Hepatocyte (in vitro differentiated cells): ENCODE measurements around the gene COL4A2. TPM values are rescaled to one million over a fixed set of nuclear protein-coding genes. Genes with fewer than 3 reads are reported as not detected.

ENCODE experiments used
- DNase-seq: peaks from one replicate; pipeline ENCODE4 v3.0.0-alpha.2; 2016; ENCODE audit warnings: low spot score
- H2AFZ ChIP-seq: fragments of 200-600 bp; sonication (generic); 2 replicates; pipeline ENCODE4 v1.6.0; 2016; ENCODE audit warnings: antibody characterized with exemption, mild to moderate bottlenecking
- H3K27ac ChIP-seq: fragments of 200-600 bp; sonication (generic); 2 replicates; pipeline ENCODE4 v1.5.1; 2016; ENCODE audit warnings: mild to moderate bottlenecking
- H3K27me3 ChIP-seq: fragments of 200-600 bp; sonication (generic); 2 replicates; pipeline ENCODE4 v1.6.1; 2016
- H3K36me3 ChIP-seq: fragments of 200-600 bp; sonication (generic); replicated peaks from 2 replicates; pipeline ENCODE4 v1.5.1; 2016; ENCODE audit warnings: low read depth; ENCODE audit not compliant: insufficient read depth
- H3K4me1 ChIP-seq: fragments of 200-600 bp; sonication (generic); 2 replicates; pipeline ENCODE4 v1.5.1; 2016; ENCODE audit warnings: mild to moderate bottlenecking, moderate library complexity; ENCODE audit not compliant: insufficient read depth
- H3K4me2 ChIP-seq: fragments of 200-600 bp; sonication (generic); 2 replicates; pipeline ENCODE4 v1.6.0; 2016
- H3K4me3 ChIP-seq: fragments of 200-600 bp; sonication (generic); 2 replicates; pipeline ENCODE4 v1.5.1; 2016; ENCODE audit warnings: mild to moderate bottlenecking
- H3K79me2 ChIP-seq: fragments of 200-600 bp; sonication (generic); 2 replicates; pipeline ENCODE4 v1.6.0; 2017; ENCODE audit warnings: mild to moderate bottlenecking
- H3K9me2 ChIP-seq: fragments of 200-600 bp; sonication (generic); replicated peaks from 2 replicates; pipeline ENCODE4 v1.6.0; 2017; ENCODE audit warnings: mild to moderate bottlenecking; ENCODE audit not compliant: insufficient read depth
- H3K9me3 ChIP-seq: fragments of 200-600 bp; sonication (generic); 2 replicates; pipeline ENCODE4 v1.5.1; 2016; ENCODE audit warnings: low read depth, mild to moderate bottlenecking
- H4K20me1 ChIP-seq: fragments of 200-600 bp; sonication (generic); 2 replicates; pipeline ENCODE4 v1.6.0; 2016; ENCODE audit warnings: mild to moderate bottlenecking; ENCODE audit not compliant: insufficient read depth, poor library complexity, severe bottlenecking
- EZH2 ChIP-seq: fragments of 200-600 bp; sonication (generic); IDR thresholded peaks from 2 replicates; pipeline ENCODE4 v1.6.1; 2016; ENCODE audit warnings: antibody characterized with exemption, mild to moderate bottlenecking, borderline replicate concordance
- EZH2phosphoT487 ChIP-seq: fragments of 200-600 bp; sonication (generic); IDR thresholded peaks from one replicate; pipeline ENCODE4 v1.6.1; 2018; ENCODE audit warnings: antibody characterized with exemption, mild to moderate bottlenecking, low read depth, moderate library complexity; ENCODE audit not compliant: unreplicated experiment, severe bottlenecking
- WGBS: methylation state at CpG from one replicate; pipeline ENCODE4 v1.1.6; 2016; ENCODE audit warnings: low lambda C conversion rate; ENCODE audit errors: missing lambda C conversion rate; 5-methylcytosine and 5-hydroxymethylcytosine counted together
- polyA plus RNA-seq: library from polyadenylated mRNA; unstranded; fragments of >200 nt; fragmentation: Nextera tagmentation; extraction: Ambion mirVana; gene quantifications from 2 replicates; pipeline ENCODE4 v1.2.1, GENCODE V29; 2016
- total RNA-seq: library from RNA; depleted of rRNA; stranded (reverse); fragments of >200 nt; gene quantifications from 2 replicates; pipeline ENCODE4 v1.2.3, GENCODE V29; 2014
- TF ChIP-seq, protein P1 (sequence below): fragments of 200-600 bp; sonication (generic); IDR thresholded peaks from 2 replicates; pipeline ENCODE4 v1.5.1; 2016; ENCODE audit warnings: antibody characterized with exemption, mild to moderate bottlenecking; ENCODE audit not compliant: poor library complexity

COL4A2 gene
- total and polyA plus RNA-seq, 2 experiments from 2014 or later, result 171 to 221 TPM

GRCh38 chr13:110334841-110335490 is 27.9 kb downstream of the COL4A2 start:
- Histone ChIP-seq H3K36me3 (no peaks in the 10 kb centered on the region), H3K4me3 (no peak overlapping the region), H3K4me2 (no peak overlapping the region), H3K27me3 (no peaks in the 10 kb centered on the region), H3K9me3 (no peaks in the 10 kb centered on the region), H3K79me2 (peaks cover 51% of the 10 kb centered on the region), H2AFZ (no peak overlapping the region), H3K9me2 (no peaks in the 10 kb centered on the region), H3K27ac (no peak overlapping the region), H4K20me1 (no peaks in the 10 kb centered on the region), H3K4me1 (peaks cover 21% of the 10 kb centered on the region)
- TF ChIP-seq EZH2phosphoT487 (no peak), EZH2 (no peak)
- TF ChIP-seq, protein P1, sequence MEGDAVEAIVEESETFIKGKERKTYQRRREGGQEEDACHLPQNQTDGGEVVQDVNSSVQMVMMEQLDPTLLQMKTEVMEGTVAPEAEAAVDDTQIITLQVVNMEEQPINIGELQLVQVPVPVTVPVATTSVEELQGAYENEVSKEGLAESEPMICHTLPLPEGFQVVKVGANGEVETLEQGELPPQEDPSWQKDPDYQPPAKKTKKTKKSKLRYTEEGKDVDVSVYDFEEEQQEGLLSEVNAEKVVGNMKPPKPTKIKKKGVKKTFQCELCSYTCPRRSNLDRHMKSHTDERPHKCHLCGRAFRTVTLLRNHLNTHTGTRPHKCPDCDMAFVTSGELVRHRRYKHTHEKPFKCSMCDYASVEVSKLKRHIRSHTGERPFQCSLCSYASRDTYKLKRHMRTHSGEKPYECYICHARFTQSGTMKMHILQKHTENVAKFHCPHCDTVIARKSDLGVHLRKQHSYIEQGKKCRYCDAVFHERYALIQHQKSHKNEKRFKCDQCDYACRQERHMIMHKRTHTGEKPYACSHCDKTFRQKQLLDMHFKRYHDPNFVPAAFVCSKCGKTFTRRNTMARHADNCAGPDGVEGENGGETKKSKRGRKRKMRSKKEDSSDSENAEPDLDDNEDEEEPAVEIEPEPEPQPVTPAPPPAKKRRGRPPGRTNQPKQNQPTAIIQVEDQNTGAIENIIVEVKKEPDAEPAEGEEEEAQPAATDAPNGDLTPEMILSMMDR, result no peak
- 85% methylated on average over 11 of the region's 11 CpGs for WGBS
- no peak for DNase-seq

DNA sequence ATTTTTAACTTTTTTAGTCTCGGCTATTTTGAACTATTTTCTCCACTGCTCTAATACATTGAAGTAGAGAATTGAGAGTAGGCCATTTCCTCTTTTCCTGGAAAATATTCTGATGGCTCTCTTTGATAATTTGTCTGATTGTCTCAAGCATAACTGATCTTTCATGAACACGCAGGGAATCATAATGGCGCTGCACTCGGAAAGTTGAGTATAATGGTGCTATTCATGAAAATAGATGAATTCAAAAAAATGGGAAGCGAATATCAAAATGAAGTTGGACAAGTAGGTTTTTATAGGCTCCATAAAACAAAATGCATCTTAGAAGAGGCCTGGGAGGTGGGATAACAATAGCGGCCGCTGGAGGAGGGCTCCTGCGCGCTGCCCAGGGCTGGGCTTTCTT is 29.0 kb downstream of the COL4A2 start:
- Histone ChIP-seq H2AFZ (no peak overlapping the region), H3K27me3 (no peaks in the 10 kb centered on the region), H3K4me2 (no peak overlapping the region), H3K4me3 (no peak overlapping the region), H3K9me3 (no peaks in the 10 kb centered on the region), H3K9me2 (no peaks in the 10 kb centered on the region), H3K79me2 (peaks cover 52% of the 10 kb centered on the region), H4K20me1 (no peaks in the 10 kb centered on the region), H3K36me3 (no peaks in the 10 kb centered on the region), H3K27ac (no peak overlapping the region), H3K4me1 (peaks cover 30% of the 10 kb centered on the region)
- TF ChIP-seq EZH2, result no peak
- TF ChIP-seq, protein P1, result no peak
- TF ChIP-seq EZH2phosphoT487, result no peak
- DNase-seq, result no peak
- 93% methylated on average over 9 of the region's 9 CpGs for WGBS

DNA sequence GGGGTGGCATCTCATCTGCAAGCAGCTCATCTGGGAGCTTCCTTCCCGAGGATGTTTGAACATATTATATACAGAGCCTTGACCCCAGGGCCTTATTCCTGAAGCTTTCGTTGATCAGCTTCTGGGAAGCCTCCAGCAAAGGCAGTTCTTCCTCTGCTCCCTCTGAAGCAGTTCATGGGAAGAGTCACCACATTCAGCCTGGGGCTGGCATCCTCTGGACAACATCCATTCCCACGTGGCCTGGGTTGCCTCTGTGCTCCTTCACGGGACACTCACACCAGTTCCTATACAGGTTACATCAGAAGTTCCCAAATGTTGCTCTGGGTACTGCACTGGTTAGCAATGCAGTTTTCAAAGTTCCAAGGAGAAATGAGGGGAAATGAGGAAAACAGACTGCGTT is 29.6 kb downstream of the COL4A2 start:
- peaks cover 51% of the 10 kb centered on the region for H3K79me2 ChIP-seq
- DNase-seq, result no peak
- 76% methylated on average over 5 of the region's 5 CpGs for WGBS
- peaks cover 35% of the 10 kb centered on the region for H3K4me1 ChIP-seq
- no peak overlapping the region for H2AFZ ChIP-seq
- no peaks in the 10 kb centered on the region for H3K27me3 ChIP-seq
- no peak overlapping the region for H3K27ac ChIP-seq
- H3K9me2 ChIP-seq, result no peaks in the 10 kb centered on the region
- no peaks in the 10 kb centered on the region for H3K36me3 ChIP-seq
- no peaks in the 10 kb centered on the region for H4K20me1 ChIP-seq
- H3K9me3 ChIP-seq, result no peaks in the 10 kb centered on the region
- H3K4me3 ChIP-seq, result no peak overlapping the region
- TF ChIP-seq EZH2phosphoT487 (no peak), EZH2 (no peak)
- TF ChIP-seq, protein P1, result no peak
- H3K4me2 ChIP-seq, result no peak overlapping the region
